ENCODE measurements around the gene ANKRD50.

ANKRD50 gene

DNA sequence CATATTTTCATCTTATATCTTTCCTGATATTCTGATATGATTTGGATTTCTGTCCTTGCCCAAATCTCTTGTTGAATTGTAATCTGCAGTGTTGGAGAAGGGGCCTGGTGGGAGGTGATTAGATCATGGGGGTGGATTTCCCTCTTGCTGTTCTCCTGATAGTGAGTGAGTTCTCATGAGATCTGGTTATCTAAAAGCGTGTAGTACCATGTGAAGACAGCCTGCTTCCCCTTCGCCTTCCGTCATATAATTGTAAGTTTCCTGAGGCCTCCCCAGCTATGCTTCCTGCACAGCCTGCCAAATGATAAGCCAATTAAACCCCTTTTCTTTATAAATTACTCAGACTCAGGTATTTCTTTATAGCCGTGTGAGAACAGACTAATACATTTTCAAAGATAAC lies 77.2 kb downstream of the ANKRD50 start:
- no peak for DNase-seq

DNA sequence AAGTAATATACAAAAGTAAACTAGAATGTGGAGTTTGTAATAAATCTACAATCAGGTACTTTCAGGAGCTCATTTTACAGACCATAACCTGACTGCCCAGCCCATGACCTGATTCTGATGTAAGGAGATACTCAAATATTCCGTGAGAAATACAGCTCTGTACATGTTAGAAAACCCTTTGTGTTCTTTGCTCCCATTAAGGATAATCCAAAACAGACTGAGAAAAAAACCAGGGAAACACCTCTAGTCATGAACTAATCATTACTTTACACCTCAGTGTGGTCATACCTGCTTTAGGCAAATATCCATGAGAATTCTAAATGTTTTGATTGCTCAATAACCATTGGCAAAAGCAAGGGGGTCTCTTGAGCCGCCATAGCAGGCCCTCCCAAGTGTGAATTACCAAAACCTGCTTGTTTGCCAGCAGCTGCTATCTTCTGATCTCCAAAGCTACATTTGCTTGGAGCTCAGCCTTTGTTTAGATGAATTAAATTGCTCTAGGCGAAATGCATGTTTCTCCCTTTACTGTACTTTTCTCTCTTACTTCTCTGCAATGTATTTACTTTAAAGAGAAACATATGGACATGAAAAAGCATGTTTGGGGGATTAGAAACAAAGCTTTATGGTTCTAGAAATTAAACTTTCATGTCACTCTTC lies 79.1 kb downstream of the ANKRD50 start:
- no peak for DNase-seq

DNA sequence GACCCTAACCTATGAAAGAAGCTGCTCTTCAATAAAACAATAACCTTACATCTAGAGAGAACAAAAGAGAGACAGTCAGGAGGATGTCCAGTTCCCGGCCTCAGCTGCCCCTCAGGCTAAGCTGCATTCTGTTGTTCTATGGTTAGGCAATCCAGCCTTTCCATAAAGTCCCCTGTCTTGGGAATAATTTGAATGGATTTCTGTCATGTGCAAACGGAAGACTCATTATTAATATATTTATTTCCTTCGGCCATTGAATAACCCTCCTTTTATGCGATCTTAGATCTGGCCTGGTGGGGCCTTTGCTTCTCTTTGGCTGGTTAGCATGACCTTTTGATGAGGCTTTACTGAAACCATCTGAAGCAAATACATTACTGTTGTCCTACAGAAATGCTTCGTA lies 80.1 kb downstream of the ANKRD50 start:
- DNase-seq = no peak

DNA sequence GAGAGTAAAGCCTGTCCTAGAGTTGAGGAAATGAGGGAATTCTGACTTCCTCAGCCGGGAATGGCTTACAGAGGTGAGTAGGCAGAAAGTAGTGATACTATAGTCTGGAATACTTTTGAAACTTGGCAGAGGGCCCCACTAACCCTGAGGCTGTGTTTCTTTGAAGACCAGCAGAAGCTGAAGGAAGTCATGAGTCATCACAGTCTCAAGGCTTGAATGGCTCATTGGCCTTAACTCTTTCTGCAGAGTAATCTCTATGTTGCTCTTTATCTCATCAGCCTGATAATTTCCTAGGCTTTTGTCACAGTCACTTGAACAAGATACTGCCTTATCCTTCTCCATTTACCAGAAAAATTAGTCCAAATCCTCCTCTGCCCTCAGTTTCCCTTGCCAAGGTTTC lies 80.8 kb downstream of the ANKRD50 start:
- peak; percentile 97 for DNase-seq

DNA sequence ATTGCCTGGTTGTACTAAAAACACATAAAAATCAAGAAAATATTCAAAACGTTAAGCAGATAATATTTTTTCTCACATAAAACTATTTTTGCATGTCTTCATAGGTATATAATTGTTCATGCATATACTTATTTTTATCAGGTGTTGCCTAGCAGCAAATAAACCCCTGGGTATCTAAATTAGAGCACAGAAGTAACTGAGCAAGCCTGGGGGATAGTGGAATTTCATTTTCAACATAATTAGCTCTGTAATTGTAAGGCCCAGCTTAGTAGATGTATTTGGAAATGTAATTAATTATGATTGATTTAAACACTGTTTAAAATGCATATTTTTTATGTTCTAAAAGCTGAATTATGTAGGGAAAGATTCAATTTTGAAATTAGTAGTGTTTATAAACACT lies 82.9 kb downstream of the ANKRD50 start:
- DNase-seq = no peak

Data from fibroblast of skin of right quadriceps (primary cell).